ENCODE results near the gene DIP2C. TPM values are rescaled to one million over a fixed set of nuclear protein-coding genes. Genes with fewer than 3 reads are reported as not detected.

Gene DIP2C
- total RNA-seq (2014; rRNA removed; shearing (Covaris generic)), result 8.1 and 8.7 TPM in 2 replicates
- 15.5 and 24.6 TPM in 2 replicates for polyA plus RNA-seq (2015; cell fraction: cytosol; rRNA removed)
- polyA plus RNA-seq (2015; cell fraction: nucleus; rRNA removed), result 18.2 and 27.3 TPM in 2 replicates

- in situ Hi-C loops (cut with HindIII; ENCODE audit: low pct_unique_long_range_greater_than_20kb, low sequenced_read_pairs), result no loop called here
- DNase-seq (ENCODE audit: low read depth, low spot score), result peak; percentile 61
Measured at GRCh38 chr10:689452-690371, at the start of gene DIP2C. Gene DIP2C, minus strand, starts transcription at chr10:689668. Its CDS starts 90 bp downstream, at chr10:689578.

GRCh38 chr10:734481-734880 lies 45.0 kb upstream of the DIP2C start:
- DNase-seq (ENCODE audit: low read depth, low spot score), result no peak

GRCh38 chr10:733086-733485 lies 43.6 kb upstream of the DIP2C start:
- in situ Hi-C loops (cut with HindIII; ENCODE audit: low pct_unique_long_range_greater_than_20kb, low sequenced_read_pairs), result no loop called here
- DNase-seq (ENCODE audit: low read depth, low spot score), result no peak

More at GRCh38 chr10:734481-734880, 45.0 kb upstream of the DIP2C start:
- in situ Hi-C loops (cut with HindIII; ENCODE audit: low pct_unique_long_range_greater_than_20kb, low sequenced_read_pairs), result no loop called here

- DNase-seq (ENCODE audit: low read depth, low spot score), result no peak
- in situ Hi-C loops (cut with HindIII; ENCODE audit: low pct_unique_long_range_greater_than_20kb, low sequenced_read_pairs), result no loop called here
Measured at GRCh38 chr10:729213-729612, 39.7 kb upstream of the DIP2C start.

GRCh38 chr10:728603-729002 lies 39.1 kb upstream of the DIP2C start:
- in situ Hi-C loops (cut with HindIII; ENCODE audit: low pct_unique_long_range_greater_than_20kb, low sequenced_read_pairs), result no loop called here
- no peak for DNase-seq (ENCODE audit: low read depth, low spot score)

GRCh38 chr10:727162-727790 lies 37.8 kb upstream of the DIP2C start:
- no peak for DNase-seq (ENCODE audit: low read depth, low spot score)
- in situ Hi-C loops (cut with HindIII; ENCODE audit: low pct_unique_long_range_greater_than_20kb, low sequenced_read_pairs), result no loop called here

GRCh38 chr10:725786-726185 lies 36.3 kb upstream of the DIP2C start:
- in situ Hi-C loops (cut with HindIII; ENCODE audit: low pct_unique_long_range_greater_than_20kb, low sequenced_read_pairs), result no loop called here
- no peak for DNase-seq (ENCODE audit: low read depth, low spot score)

- no peak for DNase-seq (ENCODE audit: low read depth, low spot score)
- in situ Hi-C loops (cut with HindIII; ENCODE audit: low pct_unique_long_range_greater_than_20kb, low sequenced_read_pairs), result no loop called here
Measured at GRCh38 chr10:725302-725701, 35.8 kb upstream of the DIP2C start.

- in situ Hi-C loops (cut with HindIII; ENCODE audit: low pct_unique_long_range_greater_than_20kb, low sequenced_read_pairs), result no loop called here
Measured at GRCh38 chr10:723973-724372, 34.5 kb upstream of the DIP2C start.

GRCh38 chr10:722281-723060 lies 33.0 kb upstream of the DIP2C start:
- DNase-seq (ENCODE audit: low read depth, low spot score), result no peak
- in situ Hi-C loops (cut with HindIII; ENCODE audit: low pct_unique_long_range_greater_than_20kb, low sequenced_read_pairs), result no loop called here

More at GRCh38 chr10:723973-724372, 34.5 kb upstream of the DIP2C start:
- DNase-seq (ENCODE audit: low read depth, low spot score), result no peak

GRCh38 chr10:718143-718700 lies 28.8 kb upstream of the DIP2C start:
- no peak for DNase-seq (ENCODE audit: low read depth, low spot score)
- in situ Hi-C loops (cut with HindIII; ENCODE audit: low pct_unique_long_range_greater_than_20kb, low sequenced_read_pairs), result no loop called here

GRCh38 chr10:717458-717857 lies 28.0 kb upstream of the DIP2C start:
- in situ Hi-C loops (cut with HindIII; ENCODE audit: low pct_unique_long_range_greater_than_20kb, low sequenced_read_pairs), result no loop called here
- DNase-seq (ENCODE audit: low read depth, low spot score), result no peak

- DNase-seq (ENCODE audit: low read depth, low spot score), result no peak
- in situ Hi-C loops (cut with HindIII; ENCODE audit: low pct_unique_long_range_greater_than_20kb, low sequenced_read_pairs), result no loop called here
Measured at GRCh38 chr10:716821-717220, 27.4 kb upstream of the DIP2C start.

GRCh38 chr10:714214-714613 lies 24.7 kb upstream of the DIP2C start:
- in situ Hi-C loops (cut with HindIII; ENCODE audit: low pct_unique_long_range_greater_than_20kb, low sequenced_read_pairs), result no loop called here

GRCh38 chr10:712575-712974 lies 23.1 kb upstream of the DIP2C start:
- in situ Hi-C loops (cut with HindIII; ENCODE audit: low pct_unique_long_range_greater_than_20kb, low sequenced_read_pairs), result no loop called here
- no peak for DNase-seq (ENCODE audit: low read depth, low spot score)

More at GRCh38 chr10:714214-714613, 24.7 kb upstream of the DIP2C start:
- no peak for DNase-seq (ENCODE audit: low read depth, low spot score)

- in situ Hi-C loops (cut with HindIII; ENCODE audit: low pct_unique_long_range_greater_than_20kb, low sequenced_read_pairs), result no loop called here
Measured at GRCh38 chr10:712089-712488, 22.6 kb upstream of the DIP2C start.

GRCh38 chr10:707861-708260 lies 18.4 kb upstream of the DIP2C start:
- in situ Hi-C loops (cut with HindIII; ENCODE audit: low pct_unique_long_range_greater_than_20kb, low sequenced_read_pairs), result no loop called here

More at GRCh38 chr10:712089-712488, 22.6 kb upstream of the DIP2C start:
- DNase-seq (ENCODE audit: low read depth, low spot score), result no peak

More at GRCh38 chr10:707861-708260, 18.4 kb upstream of the DIP2C start:
- DNase-seq (ENCODE audit: low read depth, low spot score), result no peak

Measured in SK-MEL-5 (cell line).